ENCODE data around the gene GJB6.

GRCh38 chr13:20192158-20192835 is 39.8 kb downstream of the GJB6 start:
- TF ChIP-seq CTCF (IDR thresholded peaks at IDR 0.05) (no peak), POLR2A (IDR thresholded peaks at IDR 0.05) (no peak)

Measured in tibial nerve (tissue), 3 donors.